GM12878 (cell line): ENCODE data around the gene PRRT1B. TPM values are rescaled to one million over a fixed set of nuclear protein-coding genes. Genes with fewer than 3 reads are reported as not detected.

Source experiments
- ATAC-seq: fragments of 200-7000 bp; cut with Tn5 transposase; 3 replicates; pipeline ENCODE4 v1.9.1; 2020; ENCODE audit warnings: mild to moderate bottlenecking, moderate library complexity
- BruUV-seq: library from RNA; stranded (reverse); fragments of 400-500 nt; replicated peaks from 2 replicates; lab custom pipeline; 2021; lab: Mats Ljungman, UMichigan
- CTCF ChIA-PET: fragments of 300-600 bp; sonication (Branson Sonifier 250); formaldehyde crosslinking; extraction: SDS; loops from one replicate; lab custom pipeline; 2021; ENCODE audit warnings: inconsistent platforms; lab: Yijun Ruan, JAX
- POLR2A ChIA-PET: fragments of 350-600 bp; formaldehyde crosslinking; extraction: SDS; loops from one replicate; lab custom pipeline; 2021; ENCODE audit warnings: inconsistent platforms; lab: Charles Lee
- RAD21 ChIA-PET: fragments of 300-600 bp; sonication (Branson Sonifier 250); formaldehyde crosslinking; loops from one replicate; lab custom pipeline; 2023; ENCODE audit warnings: antibody characterized with exemption; ENCODE audit not compliant: unreplicated experiment; lab: Charles Lee
- SMC1A ChIA-PET: fragments of 300-600 bp; sonication (Branson Sonifier 250); formaldehyde crosslinking; loops from one replicate; lab custom pipeline; 2023; ENCODE audit not compliant: unreplicated experiment, uncharacterized antibody; lab: Charles Lee
- DNase-seq: peaks from one replicate; pipeline ENCODE4 v3.0.0-alpha.2; 2011; ENCODE audit warnings: low read depth, low spot score
- FAIRE-seq: peaks from 3 replicates; lab custom pipeline; 2011; peaks lifted over from hg19 to GRCh38; lab: Jason Lieb, UNC
- H2AFZ ChIP-seq: 2 replicates; pipeline ENCODE4 v1.6.0; 2011; ENCODE audit warnings: low read depth, low read length, control low read depth; ENCODE audit not compliant: control insufficient read depth
- H3K27ac ChIP-seq: 2 replicates; pipeline ENCODE4 v1.5.1; 2011; ENCODE audit warnings: control low read depth; ENCODE audit not compliant: control insufficient read depth, insufficient read depth
- H3K27me3 ChIP-seq, 2 experiments: replicated peaks in 1 of 2; 2 replicates each; pipeline versions ENCODE4 v1.6.0 to v1.6.1; 2011; ENCODE audit warnings: low read length in 1 of 2; ENCODE audit not compliant: control insufficient read depth in 2 of 2, insufficient read depth in 2 of 2
- H3K36me3 ChIP-seq, 2 experiments: 2 replicates each; pipeline ENCODE4 v1.5.1; 2011; ENCODE audit warnings: low read length in 1 of 2; ENCODE audit not compliant: control insufficient read depth in 2 of 2, insufficient read depth in 2 of 2
- H3K4me1 ChIP-seq: 2 replicates; pipeline ENCODE4 v1.6.1; 2011; ENCODE audit warnings: mild to moderate bottlenecking, low read length, moderate library complexity, mixed read lengths; ENCODE audit not compliant: control insufficient read depth, insufficient read depth
- H3K4me2 ChIP-seq: 2 replicates; pipeline ENCODE4 v1.6.0; 2011; ENCODE audit warnings: control low read depth; ENCODE audit not compliant: control insufficient read depth, insufficient read depth
- H3K4me3 ChIP-seq: fragments of 200-600 bp; sonication (generic); 2 replicates; pipeline ENCODE4 v1.5.1; 2016
- H3K79me2 ChIP-seq: 2 replicates; pipeline ENCODE4 v1.6.0; 2011; ENCODE audit warnings: low read length; ENCODE audit not compliant: control insufficient read depth, insufficient read depth
- H3K9ac ChIP-seq: 2 replicates; pipeline ENCODE4 v1.8.0; 2011; ENCODE audit warnings: low read length, control low read depth, mixed read lengths; ENCODE audit not compliant: control insufficient read depth, insufficient read depth
- H3K9me3 ChIP-seq: replicated peaks from 3 replicates; pipeline ENCODE4 v1.5.1; 2011; ENCODE audit warnings: mild to moderate bottlenecking, low read length; ENCODE audit not compliant: control insufficient read depth, insufficient read depth
- H4K20me1 ChIP-seq: 2 replicates; pipeline ENCODE4 v1.6.0; 2011; ENCODE audit not compliant: control insufficient read depth, insufficient read depth
- GABPA ChIP-seq: IDR thresholded peaks from 2 replicates; pipeline ENCODE4 v1.6.1; 2014; ENCODE audit warnings: antibody characterized with exemption, low read depth, mild to moderate bottlenecking, inconsistent platforms
- IKZF1 ChIP-seq: fragments of 450-650 bp; conservative IDR thresholded peaks from 2 replicates; pipeline ENCODE4 v1.6.1; 2017; ENCODE audit warnings: antibody characterized with exemption, mild to moderate bottlenecking
- MEF2A ChIP-seq: IDR thresholded peaks from 2 replicates; pipeline ENCODE4 v1.6.1; 2011; ENCODE audit warnings: low read depth, mild to moderate bottlenecking, low read length, moderate library complexity; ENCODE audit not compliant: insufficient read depth
- NFIC ChIP-seq: IDR thresholded peaks from 2 replicates; pipeline ENCODE4 v1.6.1; 2012; ENCODE audit warnings: low read depth, mild to moderate bottlenecking, inconsistent platforms, low read length, moderate library complexity
- NFXL1 ChIP-seq: fragments of 450-650 bp; IDR thresholded peaks from 2 replicates; pipeline ENCODE4 v1.6.1; 2017; ENCODE audit warnings: antibody characterized with exemption, mild to moderate bottlenecking, borderline replicate concordance
- SIN3A ChIP-seq: IDR thresholded peaks from 2 replicates; pipeline ENCODE4 v1.6.1; 2012; ENCODE audit warnings: low read depth, low read length, improper control_type of control experiment
- STAT3 ChIP-seq: IDR thresholded peaks from 2 replicates; pipeline ENCODE4 v1.6.1; 2011; ENCODE audit warnings: low read depth, low read length, improper control_type of control experiment
- YY1 ChIP-seq: IDR thresholded peaks from 2 replicates; pipeline ENCODE4 v1.6.1; 2011; ENCODE audit warnings: low read depth, mild to moderate bottlenecking, low read length
- ZNF384 ChIP-seq: IDR thresholded peaks from 2 replicates; pipeline ENCODE4 v1.6.1; 2012; ENCODE audit warnings: low read depth, mild to moderate bottlenecking, low read length, improper control_type of control experiment, borderline replicate concordance
- WGBS: methylation state at CpG from one replicate; pipeline ENCODE4 v1.1.6; 2016; ENCODE audit warnings: low lambda C conversion rate; ENCODE audit not compliant: insufficient replicate concordance, insufficient coverage; ENCODE audit errors: missing lambda C conversion rate; 5-methylcytosine and 5-hydroxymethylcytosine counted together
- in situ Hi-C: fragments of 300-500 bp; cut with MboI; formaldehyde crosslinking; loops from 9 replicates; pipeline ENCODE4 v1.14.3; 2018; ENCODE audit warnings: mixed read lengths
- intact Hi-C: fragments of 100-400 bp; cut with micrococcal nuclease; formaldehyde crosslinking; loops from one replicate; pipeline ENCODE4 v1.14.2; 2022; ENCODE audit not compliant: unreplicated experiment
- polyA plus RNA-seq, 11 experiments: library from polyadenylated mRNA; depleted of rRNA in 4 of 11; unstranded in 6 of 11; stranded (reverse) in 5 of 11; fragments of >200 nt; fragmentation: Nextera tagmentation in 4 of 11; fragmentation: Illumina TruSeq in 1 of 11; extraction: Ambion mirVana in 4 of 11; extraction: Trizol in 1 of 11; gene quantifications; 1 replicate in 1 of 11; 2 replicates in 10 of 11; pipeline versions ENCODE4 v1.2.1 to v1.2.3, GENCODE V29; 2011 to 2016; ENCODE audit warnings: inconsistent platforms in 2 of 11, missing spikeins in 2 of 11, low read depth in 1 of 11
- total RNA-seq, 4 experiments: library from RNA; depleted of rRNA in 3 of 4; stranded (reverse); fragments of >200 nt in 3 of 4; fragmentation: Illumina TruSeq in 1 of 4; extraction: Trizol in 1 of 4; gene quantifications; 2 replicates each; pipeline versions ENCODE4 v1.2.1 to v1.2.3, GENCODE V29; 2013 to 2021
- TF ChIP-seq, protein P1 (sequence below): IDR thresholded peaks from 2 replicates; pipeline ENCODE4 v1.6.1; 2012; ENCODE audit warnings: low read length, inconsistent platforms

The PRRT1B gene
- total and polyA plus RNA-seq, 10 of the 15 experiments (the other 5 are each of a cell fraction or from before 2014, with no cell fraction given) = not detected

DNA sequence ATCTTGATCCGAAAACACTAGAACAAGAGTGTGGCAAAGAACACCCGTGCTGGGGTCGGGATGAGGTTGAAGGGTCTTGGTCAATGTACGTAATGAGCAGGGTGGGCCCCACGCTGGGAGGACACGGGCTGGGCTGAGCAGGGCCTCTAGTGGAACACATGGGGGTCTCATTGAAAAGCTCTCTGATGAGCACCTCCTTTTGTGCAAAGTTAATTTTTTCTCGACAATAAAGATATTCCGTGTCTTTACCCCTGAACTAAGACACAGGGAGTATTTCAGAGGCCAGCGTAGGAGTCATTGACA is 22.3 kb upstream of the PRRT1B start:
- H3K27ac ChIP-seq = no peak overlapping the region
- CTCF ChIA-PET = no interaction called here
- no peak overlapping the region for H2AFZ ChIP-seq
- intact Hi-C loops = no loop called here
- no peak for DNase-seq
- H3K4me3 ChIP-seq = no peak overlapping the region
- no peak overlapping the region for H3K9ac ChIP-seq
- no peaks in the 10 kb centered on the region for H3K27me3 ChIP-seq
- in situ Hi-C loops = no loop called here
- no peak for ATAC-seq
- H4K20me1 ChIP-seq = no peaks in the 10 kb centered on the region
- WGBS = 96% methylated on average over 9 of the region's 9 CpGs
- no peaks in the 10 kb centered on the region for H3K79me2 ChIP-seq
- no peaks in the 10 kb centered on the region for H3K4me1 ChIP-seq
- FAIRE-seq = no peak
- SMC1A ChIA-PET = no interaction called here
- BruUV-seq = TSS peak; percentile 77
- H3K9me3 ChIP-seq = no peaks in the 10 kb centered on the region
- TF ChIP-seq MEF2A = no peak
- TF ChIP-seq GABPA = no peak
- TF ChIP-seq NFXL1 = no peak
- TF ChIP-seq, protein P1, sequence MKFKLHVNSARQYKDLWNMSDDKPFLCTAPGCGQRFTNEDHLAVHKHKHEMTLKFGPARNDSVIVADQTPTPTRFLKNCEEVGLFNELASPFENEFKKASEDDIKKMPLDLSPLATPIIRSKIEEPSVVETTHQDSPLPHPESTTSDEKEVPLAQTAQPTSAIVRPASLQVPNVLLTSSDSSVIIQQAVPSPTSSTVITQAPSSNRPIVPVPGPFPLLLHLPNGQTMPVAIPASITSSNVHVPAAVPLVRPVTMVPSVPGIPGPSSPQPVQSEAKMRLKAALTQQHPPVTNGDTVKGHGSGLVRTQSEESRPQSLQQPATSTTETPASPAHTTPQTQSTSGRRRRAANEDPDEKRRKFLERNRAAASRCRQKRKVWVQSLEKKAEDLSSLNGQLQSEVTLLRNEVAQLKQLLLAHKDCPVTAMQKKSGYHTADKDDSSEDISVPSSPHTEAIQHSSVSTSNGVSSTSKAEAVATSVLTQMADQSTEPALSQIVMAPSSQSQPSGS = no peak
- TF ChIP-seq SIN3A = no peak
- TF ChIP-seq NFIC = no peak
- TF ChIP-seq IKZF1 = no peak
- no peak for TF ChIP-seq ZNF384
- no peak for TF ChIP-seq YY1
- TF ChIP-seq STAT3 = no peak
- TF ChIP-seq, all 136 proteins: peak for 0
- Histone ChIP-seq H3K36me3 (peaks cover 15 to 21% of the 10 kb centered on the region in 2 experiments), H3K4me2 (no peak overlapping the region)
- POLR2A ChIA-PET = interaction anchor here (0.5 kb wide), 1 partner anchor 18 kb away, joined by 3 read pairs; no protein-coding TSS in a partner anchor
- RAD21 ChIA-PET = no interaction called here
